Hindlimb muscle (tissue), 1 donor: ENCODE data around the gene RNF168. TPM values are rescaled to one million over a fixed set of nuclear protein-coding genes. Genes with fewer than 3 reads are reported as not detected.

ENCODE experiments used
- polyA plus RNA-seq: library from polyadenylated mRNA; unstranded; fragments of 120-200 nt; gene quantifications from one replicate; pipeline ENCODE4 v1.2.1, GENCODE V29; 2013; ENCODE audit not compliant: insufficient read length

RNF168 gene
- polyA plus RNA-seq, 1 donor, result 9.6 TPM

Other genes with a start within 250 kb of the RNF168 start
- gene PCYT1A, start 216.0 kb downstream of the RNF168 start, polyA plus RNA-seq, result 43.6 TPM
- gene DYNLT2B, start 185.5 kb downstream of the RNF168 start, polyA plus RNA-seq, result 11.5 TPM
- gene TM4SF19, start 165.4 kb downstream of the RNF168 start, polyA plus RNA-seq, result 0.89 TPM
- 19.2 TPM for gene UBXN7, start 71.3 kb downstream of the RNF168 start, polyA plus RNA-seq
- gene SMCO1, start 11.6 kb upstream of the RNF168 start, polyA plus RNA-seq, result 1.5 TPM
- 8.9 TPM for gene WDR53, start 64.8 kb upstream of the RNF168 start, polyA plus RNA-seq
- 14.0 TPM for gene FBXO45, start 64.9 kb upstream of the RNF168 start, polyA plus RNA-seq
- gene NRROS, start 135.9 kb upstream of the RNF168 start, polyA plus RNA-seq, result 5.7 TPM
- gene CEP19, start 208.5 kb upstream of the RNF168 start, polyA plus RNA-seq, result 2.3 TPM
- gene PIGX, start 208.6 kb upstream of the RNF168 start, polyA plus RNA-seq, result 13.5 TPM
- 46.6 TPM for gene PAK2, start 236.1 kb upstream of the RNF168 start, polyA plus RNA-seq